H1 (cell line): ENCODE data around the gene JAG2. TPM values are rescaled to one million over a fixed set of nuclear protein-coding genes. Genes with fewer than 3 reads are reported as not detected.

Experiments used
- CTCF ChIA-PET: fragments of 300-600 bp; sonication (Branson Sonifier 250); formaldehyde crosslinking; loops from one replicate; lab custom pipeline; 2021; ENCODE audit not compliant: partially characterized antibody; lab: Charles Lee
- POLR2A ChIA-PET: fragments of 300-600 bp; sonication (Branson Sonifier 250); formaldehyde crosslinking; loops from one replicate; lab custom pipeline; 2021; ENCODE audit warnings: inconsistent platforms; ENCODE audit not compliant: partially characterized antibody; lab: Charles Lee
- DNase-seq, 2 experiments: peaks; one replicate each; pipeline versions ENCODE4 v3.0.0 to v3.0.0-alpha.2; 2010 to 2022; ENCODE audit warnings: low spot score in 2 of 2, low read depth in 1 of 2, mixed read lengths in 1 of 2
- FAIRE-seq: peaks from 2 replicates; lab custom pipeline; 2011; peaks lifted over from hg19 to GRCh38; lab: Jason Lieb, UNC
- H2AFZ ChIP-seq: 2 replicates; pipeline ENCODE4 v1.8.1; 2012; ENCODE audit warnings: low read length, inconsistent platforms
- H2AK5ac ChIP-seq: 2 replicates; pipeline ENCODE4 v1.6.1; 2013; ENCODE audit warnings: low read depth, low read length
- H2BK120ac ChIP-seq: replicated peaks from 2 replicates; pipeline ENCODE3; 2013; ENCODE audit warnings: low read depth, low read length, inconsistent platforms
- H2BK12ac ChIP-seq: 2 replicates; pipeline ENCODE4 v1.6.1; 2013; ENCODE audit warnings: low read depth, low read length
- H2BK15ac ChIP-seq: 2 replicates; pipeline ENCODE4 v1.6.1; 2013; ENCODE audit warnings: low read length
- H2BK20ac ChIP-seq: 2 replicates; pipeline ENCODE4 v1.6.1; 2013; ENCODE audit warnings: low read length
- H2BK5ac ChIP-seq: 2 replicates; pipeline ENCODE4 v1.6.1; 2013; ENCODE audit warnings: low read depth, low read length
- H3K14ac ChIP-seq: 2 replicates; pipeline ENCODE4 v1.6.1; 2013; ENCODE audit warnings: inconsistent platforms; ENCODE audit not compliant: insufficient read length
- H3K18ac ChIP-seq: 2 replicates; pipeline ENCODE4 v1.6.1; 2013; ENCODE audit warnings: low read length; ENCODE audit errors: extremely low read depth
- H3K23ac ChIP-seq: 2 replicates; pipeline ENCODE4 v1.6.1; 2013; ENCODE audit warnings: inconsistent platforms; ENCODE audit not compliant: insufficient read length
- H3K23me2 ChIP-seq: 2 replicates; pipeline ENCODE4 v1.6.1; 2013; ENCODE audit warnings: low read depth, low read length
- H3K27ac ChIP-seq: 2 replicates; pipeline ENCODE4 v1.6.1; 2011; ENCODE audit warnings: low read depth, low read length, inconsistent platforms
- H3K27me3 ChIP-seq, 4 experiments: replicated peaks in 1 of 4; 1 replicate in 1 of 4; 2 replicates in 3 of 4; pipeline versions ENCODE4 v1.6.1 to v1.8.1; 2011 to 2013; ENCODE audit warnings: low read length in 3 of 4, mild to moderate bottlenecking in 3 of 4, inconsistent platforms in 2 of 4, mixed read lengths in 2 of 4, moderate library complexity in 1 of 4; ENCODE audit not compliant: control insufficient read depth in 3 of 4, insufficient read depth in 3 of 4; ENCODE audit errors: extremely low read depth in 1 of 4
- H3K36me3 ChIP-seq, 4 experiments: 2 replicates each; pipeline versions ENCODE4 v1.6.1 to v1.8.1; 2011 to 2013; ENCODE audit warnings: mild to moderate bottlenecking in 4 of 4, low read length in 3 of 4, moderate library complexity in 2 of 4, control low read depth in 1 of 4, inconsistent platforms in 1 of 4; ENCODE audit not compliant: insufficient read depth in 4 of 4, control insufficient read depth in 2 of 4
- H3K4ac ChIP-seq: replicated peaks from 2 replicates; pipeline ENCODE3; 2013; ENCODE audit warnings: low read length, low read depth, mixed read lengths, inconsistent platforms; ENCODE audit not compliant: insufficient read length
- H3K4me1 ChIP-seq, 4 experiments: replicated peaks in 1 of 4; 1 replicate in 1 of 4; 2 replicates in 3 of 4; pipeline versions ENCODE4 v1.6.1 to v1.8.1; 2011 to 2013; ENCODE audit warnings: low read length in 3 of 4, inconsistent platforms in 2 of 4, mixed read lengths in 1 of 4; ENCODE audit not compliant: insufficient read depth in 4 of 4, control insufficient read depth in 3 of 4
- H3K4me2 ChIP-seq, 2 experiments: 2 replicates each; pipeline versions ENCODE4 v1.6.1 to v1.8.1; 2011 to 2013; ENCODE audit warnings: low read depth in 2 of 2, low read length in 2 of 2, control low read depth in 1 of 2, inconsistent platforms in 1 of 2, mild to moderate bottlenecking in 1 of 2; ENCODE audit not compliant: insufficient read depth in 1 of 2
- H3K4me3 ChIP-seq, 4 experiments: fragments of 200-600, 300-600 bp in 1 of 4; sonication (generic), shearing (Covaris generic), sonication (Bioruptor Twin) in 1 of 4; 2 replicates each; pipeline versions ENCODE4 v1.5.1 to v1.8.1; 2011 to 2016; ENCODE audit warnings: low read length in 4 of 4, low read depth in 3 of 4, control low read depth in 2 of 4, inconsistent platforms in 2 of 4, mild to moderate bottlenecking in 2 of 4, mixed read lengths in 1 of 4, moderate library complexity in 1 of 4; ENCODE audit not compliant: insufficient read depth in 2 of 4; ENCODE audit errors: extremely low read depth in 1 of 4
- H3K56ac ChIP-seq: replicated peaks from 2 replicates; pipeline ENCODE3; 2013; ENCODE audit warnings: low read depth, mild to moderate bottlenecking, mixed read lengths, low read length, inconsistent platforms; ENCODE audit not compliant: insufficient read length
- H3K79me1 ChIP-seq: 2 replicates; pipeline ENCODE4 v1.6.1; 2013; ENCODE audit warnings: low read depth, low read length, control low read depth
- H3K79me2 ChIP-seq, 2 experiments: 2 replicates each; pipeline versions ENCODE4 v1.6.1 to v1.8.1; 2012 to 2013; ENCODE audit warnings: low read length in 2 of 2, mild to moderate bottlenecking in 2 of 2, inconsistent platforms in 1 of 2; ENCODE audit not compliant: insufficient read depth in 2 of 2, control insufficient read depth in 1 of 2
- H3K9ac ChIP-seq, 4 experiments: replicated peaks in 1 of 4; 1 replicate in 1 of 4; 2 replicates in 3 of 4; pipeline versions ENCODE4 v1.6.1 to v1.8.1; 2011 to 2013; ENCODE audit warnings: low read depth in 3 of 4, low read length in 3 of 4, control low read depth in 2 of 4, mild to moderate bottlenecking in 2 of 4, moderate library complexity in 2 of 4, inconsistent platforms in 1 of 4; ENCODE audit errors: extremely low read depth in 1 of 4
- H3K9me3 ChIP-seq, 2 experiments: 2 replicates each; pipeline versions ENCODE4 v1.6.1 to v1.8.1; 2012 to 2013; ENCODE audit warnings: mild to moderate bottlenecking in 2 of 2, moderate library complexity in 2 of 2, control low read depth in 1 of 2, inconsistent platforms in 1 of 2, low read depth in 1 of 2, low read length in 1 of 2, mixed read lengths in 1 of 2; ENCODE audit not compliant: insufficient read depth in 2 of 2
- H4K20me1 ChIP-seq, 2 experiments: replicated peaks in 1 of 2; 2 replicates each; pipeline versions ENCODE3 to v1.8.1; 2011 to 2013; ENCODE audit warnings: inconsistent platforms in 2 of 2, low read length in 2 of 2, mild to moderate bottlenecking in 1 of 2; ENCODE audit not compliant: insufficient read depth in 2 of 2, control insufficient read depth in 1 of 2
- H4K5ac ChIP-seq: 2 replicates; pipeline ENCODE4 v1.6.1; 2013; ENCODE audit warnings: low read length, low read depth, mixed read lengths, inconsistent platforms; ENCODE audit not compliant: insufficient read length
- H4K8ac ChIP-seq: 2 replicates; pipeline ENCODE4 v1.8.0; 2013; ENCODE audit warnings: mild to moderate bottlenecking, moderate library complexity, low read length, inconsistent platforms; ENCODE audit not compliant: insufficient read depth; ENCODE audit errors: extremely low read depth
- H4K91ac ChIP-seq: replicated peaks from 2 replicates; pipeline ENCODE3; 2013; ENCODE audit warnings: low read length, mixed read lengths, inconsistent platforms; ENCODE audit not compliant: insufficient read length
- CBX5 ChIP-seq: fragments of 300-800, 300-1000 bp; sonication (generic); IDR thresholded peaks from 2 replicates; pipeline ENCODE4 v1.7.1; 2016; ENCODE audit warnings: antibody characterized with exemption, low read length, low read depth
- CBX8 ChIP-seq: fragments of 300-800, 300-1000 bp; sonication (generic); IDR thresholded peaks from 2 replicates; pipeline ENCODE4 v1.7.1; 2016; ENCODE audit warnings: low read depth, low read length, borderline replicate concordance
- CREB1 ChIP-seq: IDR thresholded peaks from 2 replicates; pipeline ENCODE4 v1.6.1; 2012; ENCODE audit warnings: inconsistent platforms
- EGR1 ChIP-seq: IDR thresholded peaks from 2 replicates; pipeline ENCODE4 v1.6.1; 2011; ENCODE audit warnings: low read depth, low read length, borderline replicate concordance
- GABPA ChIP-seq: IDR thresholded peaks from 2 replicates; pipeline ENCODE4 v1.6.1; 2011; ENCODE audit warnings: mild to moderate bottlenecking, low read length, moderate library complexity, borderline replicate concordance; ENCODE audit not compliant: insufficient read depth
- JUN ChIP-seq: IDR thresholded peaks from 2 replicates; pipeline ENCODE4 v1.6.1; 2011; ENCODE audit warnings: low read depth, mild to moderate bottlenecking, improper control_type of control experiment, low read length
- MAX ChIP-seq: IDR thresholded peaks from 2 replicates; pipeline ENCODE4 v1.6.1; 2012; ENCODE audit warnings: inconsistent platforms
- NANOG ChIP-seq: IDR thresholded peaks from 2 replicates; pipeline ENCODE4 v1.6.1; 2011; ENCODE audit warnings: low read length, low read depth, mild to moderate bottlenecking, inconsistent platforms; ENCODE audit not compliant: insufficient read depth, poor library complexity, severe bottlenecking
- RFX5 ChIP-seq: IDR thresholded peaks from 2 replicates; pipeline ENCODE4 v1.6.1; 2011; ENCODE audit warnings: low read depth, low read length, improper control_type of control experiment, borderline replicate concordance
- SIN3A ChIP-seq, 2 experiments: IDR thresholded peaks in 1 of 2; conservative IDR thresholded peaks in 1 of 2; 2 replicates each; pipeline ENCODE4 v1.6.1; 2011 to 2012; ENCODE audit warnings: low read length in 2 of 2, improper control_type of control experiment in 1 of 2, low read depth in 1 of 2, mild to moderate bottlenecking in 1 of 2
- SP4 ChIP-seq: IDR thresholded peaks from 2 replicates; pipeline ENCODE4 v1.6.1; 2012; ENCODE audit warnings: low read length, inconsistent platforms
- SUZ12 ChIP-seq: fragments of 200-600 bp; sonication (generic); IDR thresholded peaks from 2 replicates; pipeline ENCODE4 v1.6.1; 2012; ENCODE audit warnings: mild to moderate bottlenecking, inconsistent platforms, low read length, moderate library complexity, mixed read lengths
- TEAD4 ChIP-seq: IDR thresholded peaks from 2 replicates; pipeline ENCODE4 v1.6.1; 2012; ENCODE audit warnings: low read depth, low read length, inconsistent platforms, mixed read lengths
- WGBS, 2 experiments: shearing (Covaris generic) in 1 of 2; methylation state at CpG; one replicate each; pipeline versions ENCODE4 v1.1.6 to v1.1.7; 2013 to 2015; ENCODE audit warnings: low lambda C conversion rate in 2 of 2, mixed read lengths in 2 of 2, inconsistent platforms in 1 of 2, low coverage in 1 of 2, missing lambda C conversion rate in 1 of 2; ENCODE audit not compliant: insufficient replicate concordance in 2 of 2, insufficient coverage in 1 of 2, insufficient read length in 1 of 2; ENCODE audit errors: extremely low coverage in 1 of 2, missing lambda C conversion rate in 1 of 2; 5-methylcytosine and 5-hydroxymethylcytosine counted together
- polyA plus RNA-seq, 7 experiments: library from polyadenylated mRNA; depleted of rRNA in 3 of 7; stranded (reverse) in 5 of 7; unstranded in 2 of 7; fragments of >200 nt in 5 of 7; fragments of 200-250 nt in 2 of 7; gene quantifications; 1 replicate in 5 of 7; 2 replicates in 1 of 7; 4 replicates in 1 of 7; pipeline versions ENCODE4 v1.2.1 to v1.2.3, GENCODE V29; 2011 to 2013; ENCODE audit warnings: missing spikeins in 2 of 7, mixed read lengths in 2 of 7
- total RNA-seq: library from RNA; stranded (reverse); fragmentation: NEBNext Ultra II Directional; extraction: Animal tissue kit (Norgen Biotek cat#: 25700); gene quantifications from 2 replicates; pipeline ENCODE4 v1.2.1, GENCODE V29; 2021
- TF ChIP-seq, protein P1 (sequence below): IDR thresholded peaks from 2 replicates; pipeline ENCODE4 v1.6.1; 2012; ENCODE audit warnings: inconsistent platforms

The JAG2 gene
- total and polyA plus RNA-seq, 2 of the 8 experiments (the other 6 are each of a cell fraction or from before 2014, with no cell fraction given), result 2.8 to 6.2 TPM

DNA sequence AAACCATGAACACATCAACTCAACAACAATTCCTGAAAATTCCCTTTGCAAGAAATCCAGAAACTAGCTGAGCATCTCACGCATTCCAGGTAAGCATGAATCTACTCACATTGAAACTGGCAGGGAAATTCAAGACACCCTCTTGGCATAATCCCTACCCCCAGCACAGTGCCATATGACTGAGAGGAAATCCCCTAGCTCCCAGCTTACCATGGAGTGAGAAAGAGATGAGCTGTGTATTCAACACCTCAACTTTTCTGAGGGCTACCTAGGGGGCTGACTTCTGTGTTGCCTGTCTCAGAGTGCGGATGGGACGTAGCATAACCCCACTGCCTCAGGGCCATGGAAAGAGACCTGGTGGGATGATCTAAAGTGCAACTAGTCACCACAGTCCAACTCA lies 65.7 kb downstream of the JAG2 start:
- Histone ChIP-seq H2BK120ac (no peak overlapping the region), H3K4me1 (no peaks in the 10 kb centered on the region), H3K23ac (no peak overlapping the region), H4K5ac (no peak overlapping the region), H2AFZ (no peak overlapping the region), H3K9me3 (peaks cover 11 to 19% of the 10 kb centered on the region in 2 experiments), H3K18ac (no peak overlapping the region), H4K8ac (no peak overlapping the region), H3K4me2 (no peak overlapping the region), H2BK15ac (no peak overlapping the region), H2BK20ac (no peak overlapping the region), H3K4ac (no peak overlapping the region), H4K91ac (no peak overlapping the region), H3K4me3 (no peak overlapping the region), H3K79me2 (no peaks in the 10 kb centered on the region), H3K56ac (no peak overlapping the region), H4K20me1 (no peaks in the 10 kb centered on the region), H2BK12ac (no peak overlapping the region), H2AK5ac (no peak overlapping the region), H3K14ac (no peak overlapping the region), H3K79me1 (no peaks in the 10 kb centered on the region), H3K23me2 (no peaks in the 10 kb centered on the region), H3K27ac (no peak overlapping the region), H3K36me3 (no peaks in the 10 kb centered on the region), H3K27me3 (no peaks in the 10 kb centered on the region; a peak in 1 of 7 replicates), H3K9ac (no peak overlapping the region), H2BK5ac (no peak overlapping the region)
- DNase-seq (no peak), FAIRE-seq (peak; percentile 7)
- 90% methylated on average over 3 of the region's 3 CpGs; no CpG with 5 or more reads in 1 of the 2 experiments for WGBS, 2 experiments
- ChIA-PET CTCF (interaction anchor here (0.7 to 1.8 kb wide), 2 partner anchors 12 to 21 kb away, joined by 3 to 8 read pairs; no protein-coding TSS in a partner anchor), POLR2A (no interaction called here)
- TF ChIP-seq CBX8 (no peak), SUZ12 (no peak), JUN (no peak), SP4 (no peak), MAX (no peak), RFX5 (no peak), EGR1 (no peak), CBX5 (no peak), GABPA (no peak), TEAD4 (no peak), NANOG (no peak), CREB1 (no peak), SIN3A (conservative IDR thresholded peaks at IDR 0.05 in 1 of 2, IDR thresholded peaks at IDR 0.05 in 1 of 2; ENCODE audit: low read depth in 1 of 2, low read length in 2 of 2) (no peak)
- TF ChIP-seq, protein P1, sequence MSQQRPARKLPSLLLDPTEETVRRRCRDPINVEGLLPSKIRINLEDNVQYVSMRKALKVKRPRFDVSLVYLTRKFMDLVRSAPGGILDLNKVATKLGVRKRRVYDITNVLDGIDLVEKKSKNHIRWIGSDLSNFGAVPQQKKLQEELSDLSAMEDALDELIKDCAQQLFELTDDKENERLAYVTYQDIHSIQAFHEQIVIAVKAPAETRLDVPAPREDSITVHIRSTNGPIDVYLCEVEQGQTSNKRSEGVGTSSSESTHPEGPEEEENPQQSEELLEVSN, result no peak
